ENCODE measurements around the gene CPA5. TPM values are rescaled to one million over a fixed set of nuclear protein-coding genes. Genes with fewer than 3 reads are reported as not detected.

Gene CPA5
- total RNA-seq, 1 experiment from 2014 or later, result not detected

GRCh38 chr7:130379532-130379920 is 34.9 kb downstream of the CPA5 start:
- peaks cover 22% of the 10 kb centered on the region for H3K9me3 Mint-ChIP-seq
- CTCF ChIA-PET, result no interaction called here

GRCh38 chr7:130379921-130380860 is 35.6 kb downstream of the CPA5 start, which contains the start of gene CPA1:
Gene CPA1, plus strand, starts transcription at chr7:130380494. Its CDS starts 27 bp downstream, at chr7:130380521.
- Mint-ChIP-seq H3K36me3 (peaks cover 12% of the 10 kb centered on the region), H3K27ac (no peak within 1 kb of the TSS), H3K9me3 (peaks cover 22% of the 10 kb centered on the region), H3K4me1 (peaks cover 6% of the 10 kb centered on the region), H3K27me3 (ENCODE audit: low read depth) (peaks cover 8% of the 10 kb centered on the region), H3K4me3 (no peak within 1 kb of the TSS)
- CTCF ChIA-PET, result interaction anchor here (1.1 to 2.2 kb wide), 5 partner anchors 10 to 124 kb away, joined by 3 to 11 read pairs (median 4); no protein-coding TSS in a partner anchor
- DNase-seq (ENCODE audit: low spot score) (no peak), ATAC-seq (no peak)
- no peak for TF ChIP-seq NFE2L1 (CRISPR knock-in tag; IDR thresholded peaks at IDR 0.05)
- no peak for TF ChIP-seq GABPB1 (CRISPR knock-in tag; IDR thresholded peaks at IDR 0.05)
- no peak for TF ChIP-seq SMAD4 (CRISPR knock-in tag; IDR thresholded peaks at IDR 0.05)
- no peak for TF ChIP-seq JUN (CRISPR knock-in tag; IDR thresholded peaks at IDR 0.05)
- TF ChIP-seq ZMAT4 (CRISPR knock-in tag; IDR thresholded peaks at IDR 0.05), result no peak
- TF ChIP-seq, protein P1, sequence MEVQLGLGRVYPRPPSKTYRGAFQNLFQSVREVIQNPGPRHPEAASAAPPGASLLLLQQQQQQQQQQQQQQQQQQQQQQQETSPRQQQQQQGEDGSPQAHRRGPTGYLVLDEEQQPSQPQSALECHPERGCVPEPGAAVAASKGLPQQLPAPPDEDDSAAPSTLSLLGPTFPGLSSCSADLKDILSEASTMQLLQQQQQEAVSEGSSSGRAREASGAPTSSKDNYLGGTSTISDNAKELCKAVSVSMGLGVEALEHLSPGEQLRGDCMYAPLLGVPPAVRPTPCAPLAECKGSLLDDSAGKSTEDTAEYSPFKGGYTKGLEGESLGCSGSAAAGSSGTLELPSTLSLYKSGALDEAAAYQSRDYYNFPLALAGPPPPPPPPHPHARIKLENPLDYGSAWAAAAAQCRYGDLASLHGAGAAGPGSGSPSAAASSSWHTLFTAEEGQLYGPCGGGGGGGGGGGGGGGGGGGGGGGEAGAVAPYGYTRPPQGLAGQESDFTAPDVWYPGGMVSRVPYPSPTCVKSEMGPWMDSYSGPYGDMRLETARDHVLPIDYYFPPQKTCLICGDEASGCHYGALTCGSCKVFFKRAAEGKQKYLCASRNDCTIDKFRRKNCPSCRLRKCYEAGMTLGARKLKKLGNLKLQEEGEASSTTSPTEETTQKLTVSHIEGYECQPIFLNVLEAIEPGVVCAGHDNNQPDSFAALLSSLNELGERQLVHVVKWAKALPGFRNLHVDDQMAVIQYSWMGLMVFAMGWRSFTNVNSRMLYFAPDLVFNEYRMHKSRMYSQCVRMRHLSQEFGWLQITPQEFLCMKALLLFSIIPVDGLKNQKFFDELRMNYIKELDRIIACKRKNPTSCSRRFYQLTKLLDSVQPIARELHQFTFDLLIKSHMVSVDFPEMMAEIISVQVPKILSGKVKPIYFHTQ (CRISPR knock-in tag; IDR thresholded peaks at IDR 0.05), result no peak
- TF ChIP-seq, protein P2, sequence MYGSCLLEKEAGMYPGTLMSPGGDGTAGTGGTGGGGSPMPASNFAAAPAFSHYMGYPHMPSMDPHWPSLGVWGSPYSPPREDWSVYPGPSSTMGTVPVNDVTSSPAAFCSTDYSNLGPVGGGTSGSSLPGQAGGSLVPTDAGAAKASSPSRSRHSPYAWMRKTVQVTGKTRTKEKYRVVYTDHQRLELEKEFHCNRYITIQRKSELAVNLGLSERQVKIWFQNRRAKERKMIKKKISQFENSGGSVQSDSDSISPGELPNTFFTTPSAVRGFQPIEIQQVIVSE (CRISPR knock-in tag; IDR thresholded peaks at IDR 0.05; ENCODE audit: borderline replicate concordance), result no peak
- POLR2A ChIA-PET, result no interaction called here

More at GRCh38 chr7:130379532-130379920, 34.9 kb downstream of the CPA5 start:
- H3K36me3 Mint-ChIP-seq, result peaks cover 12% of the 10 kb centered on the region
- no peak overlapping the region for H3K27ac Mint-ChIP-seq
- ATAC-seq (no peak), DNase-seq (ENCODE audit: low spot score) (no peak)
- H3K27me3 Mint-ChIP-seq (ENCODE audit: low read depth), result peaks cover 8% of the 10 kb centered on the region
- TF ChIP-seq, protein P3, sequence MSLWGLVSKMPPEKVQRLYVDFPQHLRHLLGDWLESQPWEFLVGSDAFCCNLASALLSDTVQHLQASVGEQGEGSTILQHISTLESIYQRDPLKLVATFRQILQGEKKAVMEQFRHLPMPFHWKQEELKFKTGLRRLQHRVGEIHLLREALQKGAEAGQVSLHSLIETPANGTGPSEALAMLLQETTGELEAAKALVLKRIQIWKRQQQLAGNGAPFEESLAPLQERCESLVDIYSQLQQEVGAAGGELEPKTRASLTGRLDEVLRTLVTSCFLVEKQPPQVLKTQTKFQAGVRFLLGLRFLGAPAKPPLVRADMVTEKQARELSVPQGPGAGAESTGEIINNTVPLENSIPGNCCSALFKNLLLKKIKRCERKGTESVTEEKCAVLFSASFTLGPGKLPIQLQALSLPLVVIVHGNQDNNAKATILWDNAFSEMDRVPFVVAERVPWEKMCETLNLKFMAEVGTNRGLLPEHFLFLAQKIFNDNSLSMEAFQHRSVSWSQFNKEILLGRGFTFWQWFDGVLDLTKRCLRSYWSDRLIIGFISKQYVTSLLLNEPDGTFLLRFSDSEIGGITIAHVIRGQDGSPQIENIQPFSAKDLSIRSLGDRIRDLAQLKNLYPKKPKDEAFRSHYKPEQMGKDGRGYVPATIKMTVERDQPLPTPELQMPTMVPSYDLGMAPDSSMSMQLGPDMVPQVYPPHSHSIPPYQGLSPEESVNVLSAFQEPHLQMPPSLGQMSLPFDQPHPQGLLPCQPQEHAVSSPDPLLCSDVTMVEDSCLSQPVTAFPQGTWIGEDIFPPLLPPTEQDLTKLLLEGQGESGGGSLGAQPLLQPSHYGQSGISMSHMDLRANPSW (CRISPR knock-in tag; conservative IDR thresholded peaks at IDR 0.05; ENCODE audit: low read depth), result no peak
- TF ChIP-seq TEAD1 (CRISPR knock-in tag; IDR thresholded peaks at IDR 0.05), result no peak
- TF ChIP-seq NFYB (CRISPR knock-in tag; conservative IDR thresholded peaks at IDR 0.05; ENCODE audit: low read depth), result no peak
- TF ChIP-seq IRF2 (CRISPR knock-in tag; IDR thresholded peaks at IDR 0.05; ENCODE audit: borderline replicate concordance, low read depth), result no peak
- TF ChIP-seq, protein P4, sequence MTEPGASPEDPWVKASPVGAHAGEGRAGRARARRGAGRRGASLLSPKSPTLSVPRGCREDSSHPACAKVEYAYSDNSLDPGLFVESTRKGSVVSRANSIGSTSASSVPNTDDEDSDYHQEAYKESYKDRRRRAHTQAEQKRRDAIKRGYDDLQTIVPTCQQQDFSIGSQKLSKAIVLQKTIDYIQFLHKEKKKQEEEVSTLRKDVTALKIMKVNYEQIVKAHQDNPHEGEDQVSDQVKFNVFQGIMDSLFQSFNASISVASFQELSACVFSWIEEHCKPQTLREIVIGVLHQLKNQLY (CRISPR knock-in tag; IDR thresholded peaks at IDR 0.05), result no peak
- TF ChIP-seq, protein P5, sequence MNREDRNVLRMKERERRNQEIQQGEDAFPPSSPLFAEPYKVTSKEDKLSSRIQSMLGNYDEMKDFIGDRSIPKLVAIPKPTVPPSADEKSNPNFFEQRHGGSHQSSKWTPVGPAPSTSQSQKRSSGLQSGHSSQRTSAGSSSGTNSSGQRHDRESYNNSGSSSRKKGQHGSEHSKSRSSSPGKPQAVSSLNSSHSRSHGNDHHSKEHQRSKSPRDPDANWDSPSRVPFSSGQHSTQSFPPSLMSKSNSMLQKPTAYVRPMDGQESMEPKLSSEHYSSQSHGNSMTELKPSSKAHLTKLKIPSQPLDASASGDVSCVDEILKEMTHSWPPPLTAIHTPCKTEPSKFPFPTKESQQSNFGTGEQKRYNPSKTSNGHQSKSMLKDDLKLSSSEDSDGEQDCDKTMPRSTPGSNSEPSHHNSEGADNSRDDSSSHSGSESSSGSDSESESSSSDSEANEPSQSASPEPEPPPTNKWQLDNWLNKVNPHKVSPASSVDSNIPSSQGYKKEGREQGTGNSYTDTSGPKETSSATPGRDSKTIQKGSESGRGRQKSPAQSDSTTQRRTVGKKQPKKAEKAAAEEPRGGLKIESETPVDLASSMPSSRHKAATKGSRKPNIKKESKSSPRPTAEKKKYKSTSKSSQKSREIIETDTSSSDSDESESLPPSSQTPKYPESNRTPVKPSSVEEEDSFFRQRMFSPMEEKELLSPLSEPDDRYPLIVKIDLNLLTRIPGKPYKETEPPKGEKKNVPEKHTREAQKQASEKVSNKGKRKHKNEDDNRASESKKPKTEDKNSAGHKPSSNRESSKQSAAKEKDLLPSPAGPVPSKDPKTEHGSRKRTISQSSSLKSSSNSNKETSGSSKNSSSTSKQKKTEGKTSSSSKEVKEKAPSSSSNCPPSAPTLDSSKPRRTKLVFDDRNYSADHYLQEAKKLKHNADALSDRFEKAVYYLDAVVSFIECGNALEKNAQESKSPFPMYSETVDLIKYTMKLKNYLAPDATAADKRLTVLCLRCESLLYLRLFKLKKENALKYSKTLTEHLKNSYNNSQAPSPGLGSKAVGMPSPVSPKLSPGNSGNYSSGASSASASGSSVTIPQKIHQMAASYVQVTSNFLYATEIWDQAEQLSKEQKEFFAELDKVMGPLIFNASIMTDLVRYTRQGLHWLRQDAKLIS (CRISPR knock-in tag; IDR thresholded peaks at IDR 0.05; ENCODE audit: borderline replicate concordance), result no peak
- TF ChIP-seq, protein P2 (CRISPR knock-in tag; IDR thresholded peaks at IDR 0.05; ENCODE audit: borderline replicate concordance), result no peak
- no peak for TF ChIP-seq ZMAT4 (CRISPR knock-in tag; IDR thresholded peaks at IDR 0.05)
- TF ChIP-seq USF2 (CRISPR knock-in tag; IDR thresholded peaks at IDR 0.05), result no peak
- H3K4me3 Mint-ChIP-seq, result no peak overlapping the region
- POLR2A ChIA-PET, result no interaction called here
- peaks cover 6% of the 10 kb centered on the region for H3K4me1 Mint-ChIP-seq
